ENCODE data around the gene GLS.

The GLS gene

GRCh38 chr2:190979906-190980629 is 99.4 kb downstream of the GLS start:
- ChIA-PET POLR2A (no interaction called here), CTCF (interaction anchor here (0.5 to 0.6 kb wide), 2 partner anchors 260 to 386 kb away, joined by 3 read pairs; no protein-coding TSS in a partner anchor)
- DNase-seq (ENCODE audit: extremely low spot score): peak; percentile 52
- TF ChIP-seq SP1 (IDR thresholded peaks at IDR 0.05): no peak
- no peak for TF ChIP-seq SUZ12 (IDR thresholded peaks at IDR 0.05)
- no peak for TF ChIP-seq HDGF (IDR thresholded peaks at IDR 0.05; ENCODE audit: borderline replicate concordance)
- TF ChIP-seq NFRKB (IDR thresholded peaks at IDR 0.05): no peak
- TF ChIP-seq TARDBP (IDR thresholded peaks at IDR 0.05): no peak
- no peak for TF ChIP-seq PKNOX1 (IDR thresholded peaks at IDR 0.05)
- no peak for TF ChIP-seq CTBP1 (IDR thresholded peaks at IDR 0.05; ENCODE audit: borderline replicate concordance)
- TF ChIP-seq FOXA1 (IDR thresholded peaks at IDR 0.05): no peak
- TF ChIP-seq LEF1 (IDR thresholded peaks at IDR 0.05; ENCODE audit: borderline replicate concordance): no peak
- TF ChIP-seq ARNT (IDR thresholded peaks at IDR 0.05): no peak
- no peak for TF ChIP-seq FOXK2 (IDR thresholded peaks at IDR 0.05)
- TF ChIP-seq ELF4 (IDR thresholded peaks at IDR 0.05): no peak
- TF ChIP-seq FOXM1 (IDR thresholded peaks at IDR 0.05; ENCODE audit: borderline replicate concordance): no peak

DNA sequence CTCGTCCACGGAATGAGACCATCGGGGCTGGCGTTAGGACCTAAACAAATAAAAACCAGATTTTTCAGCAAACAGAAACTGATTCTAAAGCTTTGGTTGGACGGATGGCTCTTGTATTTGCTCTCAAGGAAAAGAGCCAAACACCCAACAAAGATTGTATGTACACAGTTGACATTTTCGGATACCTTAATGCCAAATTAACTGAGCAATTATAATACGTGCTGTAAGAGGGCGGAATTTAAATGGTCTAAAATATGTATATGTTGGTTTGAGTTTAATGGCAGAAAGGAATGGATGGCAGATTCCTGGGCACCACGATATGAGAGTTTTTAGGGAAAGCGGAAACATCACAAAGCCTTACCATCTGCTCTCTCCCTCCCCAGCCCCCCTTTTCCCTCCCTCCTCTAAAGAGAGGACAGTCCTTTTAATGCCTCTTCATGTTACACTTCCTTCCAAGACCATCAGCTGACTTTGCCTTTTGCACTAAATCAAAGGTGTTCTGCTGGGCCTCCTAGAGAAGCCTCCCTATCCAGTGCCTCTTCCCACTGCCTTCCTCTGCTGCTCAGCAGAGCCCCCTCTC is 100.1 kb downstream of the GLS start:
- DNase-seq (ENCODE audit: extremely low spot score): no peak
- TF ChIP-seq FOXM1 (IDR thresholded peaks at IDR 0.05; ENCODE audit: borderline replicate concordance): no peak
- no peak for TF ChIP-seq ZNF384 (IDR thresholded peaks at IDR 0.05)
- no peak for TF ChIP-seq SUZ12 (IDR thresholded peaks at IDR 0.05)
- no peak for TF ChIP-seq L3MBTL2 (conservative IDR thresholded peaks at IDR 0.05)
- TF ChIP-seq FOXK2 (IDR thresholded peaks at IDR 0.05): no peak
- no peak for TF ChIP-seq BHLHE40 (IDR thresholded peaks at IDR 0.05; ENCODE audit: borderline replicate concordance)
- TF ChIP-seq FOXA1 (IDR thresholded peaks at IDR 0.05): no peak
- no peak for TF ChIP-seq CTBP1 (IDR thresholded peaks at IDR 0.05; ENCODE audit: borderline replicate concordance)
- TF ChIP-seq SP1 (IDR thresholded peaks at IDR 0.05): no peak
- POLR2A ChIA-PET: interaction anchor here (2.9 kb wide), 1 partner anchor 33 kb away, joined by 8 read pairs; the partner anchor contains the start of gene STAT1
- CTCF ChIA-PET: no interaction called here

DNA sequence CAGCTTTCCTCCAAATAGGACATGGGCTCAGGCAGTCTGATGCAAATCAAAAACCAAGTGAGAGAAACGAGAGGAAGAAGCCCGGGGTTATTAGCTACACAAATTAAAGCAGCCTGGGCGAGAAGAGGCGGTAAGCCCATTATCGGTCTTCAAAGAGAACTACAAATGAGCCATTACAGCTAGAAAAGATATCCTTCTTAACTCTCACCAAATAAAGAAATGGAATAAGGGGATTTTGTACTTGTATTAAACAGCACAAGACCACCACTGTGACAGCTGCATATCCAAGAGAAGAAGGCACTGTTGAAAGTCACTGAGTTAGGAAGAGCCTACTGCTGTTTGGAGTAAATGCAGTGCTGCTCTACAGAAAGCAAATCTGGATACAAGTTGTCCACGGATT is 100.7 kb downstream of the GLS start:
- ChIA-PET POLR2A (interaction anchor here (2.9 kb wide), 1 partner anchor 33 kb away, joined by 8 read pairs; the partner anchor contains the start of gene STAT1), CTCF (no interaction called here)
- no peak for TF ChIP-seq PKNOX1 (IDR thresholded peaks at IDR 0.05)
- no peak for TF ChIP-seq FOXA1 (IDR thresholded peaks at IDR 0.05)
- no peak for TF ChIP-seq ELF4 (IDR thresholded peaks at IDR 0.05)
- TF ChIP-seq ARNT (IDR thresholded peaks at IDR 0.05): no peak
- TF ChIP-seq L3MBTL2 (conservative IDR thresholded peaks at IDR 0.05): no peak
- no peak for TF ChIP-seq HDGF (IDR thresholded peaks at IDR 0.05; ENCODE audit: borderline replicate concordance)
- TF ChIP-seq SP1 (IDR thresholded peaks at IDR 0.05): no peak
- no peak for TF ChIP-seq BHLHE40 (IDR thresholded peaks at IDR 0.05; ENCODE audit: borderline replicate concordance)
- TF ChIP-seq SUZ12 (IDR thresholded peaks at IDR 0.05): no peak
- TF ChIP-seq FOXM1 (IDR thresholded peaks at IDR 0.05; ENCODE audit: borderline replicate concordance): no peak
- TF ChIP-seq CTBP1 (IDR thresholded peaks at IDR 0.05; ENCODE audit: borderline replicate concordance): no peak
- TF ChIP-seq NFRKB (IDR thresholded peaks at IDR 0.05): no peak
- DNase-seq (ENCODE audit: extremely low spot score): no peak

GRCh38 chr2:190981733-190982132 is 101.1 kb downstream of the GLS start:
- no peak for DNase-seq (ENCODE audit: extremely low spot score)
- CTCF ChIA-PET: no interaction called here
- POLR2A ChIA-PET: interaction anchor here (2.9 kb wide), 1 partner anchor 32 kb away, joined by 8 read pairs; the partner anchor contains the start of gene STAT1
- TF ChIP-seq LEF1 (IDR thresholded peaks at IDR 0.05; ENCODE audit: borderline replicate concordance) (no peak), SP1 (IDR thresholded peaks at IDR 0.05) (no peak), FOXA1 (IDR thresholded peaks at IDR 0.05) (no peak), L3MBTL2 (conservative IDR thresholded peaks at IDR 0.05) (no peak), ELF4 (IDR thresholded peaks at IDR 0.05) (no peak), FOXK2 (IDR thresholded peaks at IDR 0.05) (no peak), NFRKB (IDR thresholded peaks at IDR 0.05) (no peak), BHLHE40 (IDR thresholded peaks at IDR 0.05; ENCODE audit: borderline replicate concordance) (no peak), ZNF384 (IDR thresholded peaks at IDR 0.05) (no peak), SUZ12 (IDR thresholded peaks at IDR 0.05) (no peak), CTBP1 (IDR thresholded peaks at IDR 0.05; ENCODE audit: borderline replicate concordance) (no peak), TARDBP (IDR thresholded peaks at IDR 0.05) (no peak), HDGF (IDR thresholded peaks at IDR 0.05; ENCODE audit: borderline replicate concordance) (no peak), ARNT (IDR thresholded peaks at IDR 0.05) (no peak), PKNOX1 (IDR thresholded peaks at IDR 0.05) (no peak), FOXM1 (IDR thresholded peaks at IDR 0.05; ENCODE audit: borderline replicate concordance) (no peak)

DNA sequence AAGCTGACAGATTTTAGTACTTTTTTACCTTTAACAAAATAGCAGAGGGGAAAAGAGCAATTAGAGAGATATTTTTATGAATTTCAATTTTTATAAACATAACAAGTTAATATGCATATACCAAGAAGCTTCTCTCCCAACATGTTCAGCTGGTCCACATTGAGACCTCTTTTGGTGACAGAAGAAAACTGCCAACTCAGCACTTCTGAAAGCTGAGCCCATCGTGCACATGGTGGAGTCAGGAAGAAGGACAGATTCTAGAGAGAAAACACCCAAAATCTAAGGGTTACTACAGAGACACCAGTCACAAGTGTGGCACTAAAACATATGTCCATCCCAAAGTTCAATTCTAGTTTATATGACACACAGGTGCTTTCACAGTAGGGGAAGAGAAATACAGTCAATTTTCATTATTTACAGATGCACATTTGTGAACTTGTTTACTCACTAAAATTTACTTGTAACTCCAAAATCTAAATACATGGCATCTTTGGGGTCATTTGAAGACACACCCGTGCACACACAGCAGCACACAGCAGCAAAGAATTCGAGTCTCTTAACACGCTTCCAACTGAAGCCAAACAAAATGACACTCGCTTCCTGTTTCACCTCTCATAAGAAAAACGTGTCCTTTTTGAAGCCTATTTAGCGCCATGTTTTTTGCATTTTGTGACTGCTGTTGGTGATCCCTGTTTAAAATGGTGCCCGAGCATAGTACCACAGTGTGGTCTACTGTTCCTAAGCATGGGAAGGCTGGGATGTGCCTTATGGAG is 101.8 kb downstream of the GLS start:
- ChIA-PET POLR2A (interaction anchor here (2.9 kb wide), 1 partner anchor 32 kb away, joined by 8 read pairs; the partner anchor contains the start of gene STAT1), CTCF (no interaction called here)
- TF ChIP-seq ZNF384 (IDR thresholded peaks at IDR 0.05): no peak
- TF ChIP-seq NFRKB (IDR thresholded peaks at IDR 0.05): no peak
- no peak for TF ChIP-seq FOXK2 (IDR thresholded peaks at IDR 0.05)
- TF ChIP-seq LEF1 (IDR thresholded peaks at IDR 0.05; ENCODE audit: borderline replicate concordance): no peak
- no peak for TF ChIP-seq FOXA1 (IDR thresholded peaks at IDR 0.05)
- TF ChIP-seq ELF4 (IDR thresholded peaks at IDR 0.05): no peak
- DNase-seq (ENCODE audit: extremely low spot score): no peak

Measured in HEK293T (cell line).